Measurements from ENCODE around the gene TMCO4. TPM values are rescaled to one million over a fixed set of nuclear protein-coding genes. Genes with fewer than 3 reads are reported as not detected.

Gene TMCO4
- total and polyA plus RNA-seq, 11 donors, result 6.3 to 14.3 (median 7.6) TPM

DNA sequence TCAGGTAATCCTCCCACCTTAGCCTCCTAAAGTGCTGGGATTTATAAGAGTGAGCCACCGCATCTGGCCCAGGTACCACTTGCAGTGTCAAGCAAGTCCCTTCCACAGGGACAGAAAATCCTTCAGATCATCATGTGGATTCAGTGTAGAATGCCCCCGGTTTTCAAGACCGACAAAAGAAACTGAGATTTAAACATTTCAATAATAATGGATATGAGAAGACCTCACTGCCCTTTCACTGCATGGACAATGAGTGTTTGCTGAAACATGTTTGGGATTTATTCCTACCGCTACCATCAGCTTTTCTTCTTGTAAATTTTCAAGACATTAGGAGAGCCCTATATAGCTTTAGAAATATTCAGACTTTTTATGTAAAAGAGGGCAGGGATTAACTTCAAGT, 93.6 kb downstream of the TMCO4 start:
- TF ChIP-seq, protein P1, sequence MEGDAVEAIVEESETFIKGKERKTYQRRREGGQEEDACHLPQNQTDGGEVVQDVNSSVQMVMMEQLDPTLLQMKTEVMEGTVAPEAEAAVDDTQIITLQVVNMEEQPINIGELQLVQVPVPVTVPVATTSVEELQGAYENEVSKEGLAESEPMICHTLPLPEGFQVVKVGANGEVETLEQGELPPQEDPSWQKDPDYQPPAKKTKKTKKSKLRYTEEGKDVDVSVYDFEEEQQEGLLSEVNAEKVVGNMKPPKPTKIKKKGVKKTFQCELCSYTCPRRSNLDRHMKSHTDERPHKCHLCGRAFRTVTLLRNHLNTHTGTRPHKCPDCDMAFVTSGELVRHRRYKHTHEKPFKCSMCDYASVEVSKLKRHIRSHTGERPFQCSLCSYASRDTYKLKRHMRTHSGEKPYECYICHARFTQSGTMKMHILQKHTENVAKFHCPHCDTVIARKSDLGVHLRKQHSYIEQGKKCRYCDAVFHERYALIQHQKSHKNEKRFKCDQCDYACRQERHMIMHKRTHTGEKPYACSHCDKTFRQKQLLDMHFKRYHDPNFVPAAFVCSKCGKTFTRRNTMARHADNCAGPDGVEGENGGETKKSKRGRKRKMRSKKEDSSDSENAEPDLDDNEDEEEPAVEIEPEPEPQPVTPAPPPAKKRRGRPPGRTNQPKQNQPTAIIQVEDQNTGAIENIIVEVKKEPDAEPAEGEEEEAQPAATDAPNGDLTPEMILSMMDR (IDR thresholded peaks at IDR 0.05), result no peak
- TF ChIP-seq POLR2A (IDR thresholded peaks at IDR 0.05), result no peak
- Histone ChIP-seq H3K4me1 (peaks cover 0 to 9% (median 4%) of the 10 kb centered on the region in 12 donors), H3K27me3 (no peaks in the 10 kb centered on the region), H3K9me3 (no peaks in the 10 kb centered on the region), H3K4me3 (no peak overlapping the region), H3K36me3 (peaks cover 0 to 5% (median 0%) of the 10 kb centered on the region in 9 donors), H3K27ac (no peak overlapping the region)
- WGBS, 4 donors, result 91 to 95% (median 94%) methylated on average over 4 of the region's 4 CpGs
- intact Hi-C loops (cut with DNase I), result loop anchor here in 1 of 10 donors (2.0 kb wide), 1 partner anchor 43 kb away; no protein-coding TSS in a partner anchor
- DNase-seq, result no peak
- no peak for ATAC-seq

GRCh38 chr1:19705464-19705863, 94.3 kb downstream of the TMCO4 start:
- peaks cover 0 to 9% (median 4%) of the 10 kb centered on the region in 12 donors for H3K4me1 ChIP-seq
- intact Hi-C loops (cut with DNase I), result loop anchor here in 3 of 10 donors (2.0 kb wide), 1 partner anchor 45 kb away; no protein-coding TSS in a partner anchor
- WGBS, 4 donors, result 86 to 91% (median 90%) methylated on average over 4 of the region's 4 CpGs
- no peaks in the 10 kb centered on the region for H3K27me3 ChIP-seq
- H3K27ac ChIP-seq, result no peak overlapping the region
- TF ChIP-seq POLR2A (IDR thresholded peaks at IDR 0.05), result no peak
- TF ChIP-seq, protein P1 (IDR thresholded peaks at IDR 0.05), result no peak
- H3K4me3 ChIP-seq, result no peak overlapping the region
- peaks cover 0 to 11% (median 0%) of the 10 kb centered on the region in 9 donors for H3K36me3 ChIP-seq
- DNase-seq (no peak), ATAC-seq (no peak)
- no peaks in the 10 kb centered on the region for H3K9me3 ChIP-seq

- Histone ChIP-seq H3K9me3 (no peaks in the 10 kb centered on the region), H3K27me3 (no peaks in the 10 kb centered on the region), H3K4me3 (no peak overlapping the region), H3K4me1 (peaks cover 0 to 9% (median 4%) of the 10 kb centered on the region in 12 donors), H3K36me3 (peaks cover 0 to 19% (median 0%) of the 10 kb centered on the region in 9 donors), H3K27ac (no peak overlapping the region)
- intact Hi-C loops (cut with DNase I), result loop anchor here in 8 of 10 donors (1.0 to 5.0 kb wide), 4 partner anchors 42 to 44 kb away; partner anchors contain the start of gene HTR6 (in 3 of the 8)
- 13 to 19% (median 17%) methylated on average over 19 of the region's 19 CpGs for WGBS, 4 donors
- peak; percentile 70 to 93 (median 90) for ATAC-seq
- peak; percentile 64 to 80 (median 70) for DNase-seq
- TF ChIP-seq POLR2A (IDR thresholded peaks at IDR 0.05), result no peak
- TF ChIP-seq, protein P1 (IDR thresholded peaks at IDR 0.05), result peak; percentile 85 to 96 (median 92)
Observed at GRCh38 chr1:19704247-19705113, 95.2 kb downstream of the TMCO4 start.

DNA sequence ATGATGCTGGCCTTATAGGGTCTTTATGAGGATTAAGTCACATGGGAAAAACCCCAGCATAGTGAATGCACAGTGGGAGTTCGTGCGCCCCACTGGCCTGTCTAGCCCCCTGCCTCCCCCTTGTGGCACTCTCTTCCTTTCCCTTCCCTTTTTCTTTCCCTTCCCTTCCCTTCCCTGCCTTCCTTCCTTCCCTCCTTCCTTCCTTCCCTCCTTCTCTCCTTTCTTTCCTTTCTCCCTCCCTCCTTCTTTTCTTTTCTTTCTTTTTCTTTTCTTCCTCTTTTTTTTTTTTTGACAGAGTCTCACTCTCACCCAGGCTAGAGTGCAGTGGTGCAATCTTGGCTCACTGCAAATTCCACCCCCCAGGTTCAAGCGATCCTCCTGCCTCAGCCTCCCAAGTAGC, 96.4 kb downstream of the TMCO4 start:
- peaks cover 0 to 20% (median under 1%) of the 10 kb centered on the region in 9 donors for H3K36me3 ChIP-seq
- TF ChIP-seq, protein P1 (IDR thresholded peaks at IDR 0.05), result no peak
- no peak for TF ChIP-seq POLR2A (IDR thresholded peaks at IDR 0.05)
- no peaks in the 10 kb centered on the region for H3K9me3 ChIP-seq
- ATAC-seq (no peak), DNase-seq (no peak)
- H3K27me3 ChIP-seq, result no peaks in the 10 kb centered on the region
- H3K4me3 ChIP-seq, result no peak overlapping the region
- 88 to 93% (median 92%) methylated on average over 3 of the region's 3 CpGs for WGBS, 4 donors
- intact Hi-C loops (cut with DNase I), result loop anchor here in 3 of 10 donors (5.0 kb wide), 1 partner anchor 41 kb away; the partner anchor contains the start of gene HTR6 (in 3 of the 3)
- peaks cover 0 to 9% (median 4%) of the 10 kb centered on the region in 12 donors for H3K4me1 ChIP-seq
- H3K27ac ChIP-seq, result no peak overlapping the region
